ENCODE measurements around the gene CEP112.

DNA sequence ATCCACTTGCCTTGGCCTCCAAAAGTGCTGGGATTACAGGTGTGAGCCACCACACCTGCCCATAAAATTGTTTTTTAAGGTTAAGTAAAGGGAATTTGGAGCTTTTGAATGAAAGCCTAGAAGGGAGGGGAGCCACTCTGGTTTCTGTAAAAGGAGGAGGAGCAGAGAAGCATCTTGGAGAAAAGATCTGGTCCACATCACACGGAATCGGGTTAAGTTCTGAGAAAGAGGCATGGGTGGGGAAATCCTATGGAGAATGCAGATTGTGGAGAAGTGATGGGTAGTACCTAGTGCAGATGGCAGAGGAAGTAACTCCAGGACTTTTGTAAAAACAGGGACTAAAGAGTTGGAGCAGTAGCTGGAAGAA, 18.3 kb upstream of the CEP112 start:
- TF ChIP-seq, protein P1, sequence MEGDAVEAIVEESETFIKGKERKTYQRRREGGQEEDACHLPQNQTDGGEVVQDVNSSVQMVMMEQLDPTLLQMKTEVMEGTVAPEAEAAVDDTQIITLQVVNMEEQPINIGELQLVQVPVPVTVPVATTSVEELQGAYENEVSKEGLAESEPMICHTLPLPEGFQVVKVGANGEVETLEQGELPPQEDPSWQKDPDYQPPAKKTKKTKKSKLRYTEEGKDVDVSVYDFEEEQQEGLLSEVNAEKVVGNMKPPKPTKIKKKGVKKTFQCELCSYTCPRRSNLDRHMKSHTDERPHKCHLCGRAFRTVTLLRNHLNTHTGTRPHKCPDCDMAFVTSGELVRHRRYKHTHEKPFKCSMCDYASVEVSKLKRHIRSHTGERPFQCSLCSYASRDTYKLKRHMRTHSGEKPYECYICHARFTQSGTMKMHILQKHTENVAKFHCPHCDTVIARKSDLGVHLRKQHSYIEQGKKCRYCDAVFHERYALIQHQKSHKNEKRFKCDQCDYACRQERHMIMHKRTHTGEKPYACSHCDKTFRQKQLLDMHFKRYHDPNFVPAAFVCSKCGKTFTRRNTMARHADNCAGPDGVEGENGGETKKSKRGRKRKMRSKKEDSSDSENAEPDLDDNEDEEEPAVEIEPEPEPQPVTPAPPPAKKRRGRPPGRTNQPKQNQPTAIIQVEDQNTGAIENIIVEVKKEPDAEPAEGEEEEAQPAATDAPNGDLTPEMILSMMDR (IDR thresholded peaks at IDR 0.05; ENCODE audit: poor library complexity, severe bottlenecking): no peak
- TF ChIP-seq EZH2 (IDR thresholded peaks at IDR 0.05; ENCODE audit: borderline replicate concordance, insufficient read depth, low read length, poor library complexity, severe bottlenecking): no peak
- TF ChIP-seq TAF1 (IDR thresholded peaks at IDR 0.05; ENCODE audit: low read depth): no peak
- TF ChIP-seq RAD21 (conservative IDR thresholded peaks at IDR 0.05): no peak
- TF ChIP-seq, protein P2, sequence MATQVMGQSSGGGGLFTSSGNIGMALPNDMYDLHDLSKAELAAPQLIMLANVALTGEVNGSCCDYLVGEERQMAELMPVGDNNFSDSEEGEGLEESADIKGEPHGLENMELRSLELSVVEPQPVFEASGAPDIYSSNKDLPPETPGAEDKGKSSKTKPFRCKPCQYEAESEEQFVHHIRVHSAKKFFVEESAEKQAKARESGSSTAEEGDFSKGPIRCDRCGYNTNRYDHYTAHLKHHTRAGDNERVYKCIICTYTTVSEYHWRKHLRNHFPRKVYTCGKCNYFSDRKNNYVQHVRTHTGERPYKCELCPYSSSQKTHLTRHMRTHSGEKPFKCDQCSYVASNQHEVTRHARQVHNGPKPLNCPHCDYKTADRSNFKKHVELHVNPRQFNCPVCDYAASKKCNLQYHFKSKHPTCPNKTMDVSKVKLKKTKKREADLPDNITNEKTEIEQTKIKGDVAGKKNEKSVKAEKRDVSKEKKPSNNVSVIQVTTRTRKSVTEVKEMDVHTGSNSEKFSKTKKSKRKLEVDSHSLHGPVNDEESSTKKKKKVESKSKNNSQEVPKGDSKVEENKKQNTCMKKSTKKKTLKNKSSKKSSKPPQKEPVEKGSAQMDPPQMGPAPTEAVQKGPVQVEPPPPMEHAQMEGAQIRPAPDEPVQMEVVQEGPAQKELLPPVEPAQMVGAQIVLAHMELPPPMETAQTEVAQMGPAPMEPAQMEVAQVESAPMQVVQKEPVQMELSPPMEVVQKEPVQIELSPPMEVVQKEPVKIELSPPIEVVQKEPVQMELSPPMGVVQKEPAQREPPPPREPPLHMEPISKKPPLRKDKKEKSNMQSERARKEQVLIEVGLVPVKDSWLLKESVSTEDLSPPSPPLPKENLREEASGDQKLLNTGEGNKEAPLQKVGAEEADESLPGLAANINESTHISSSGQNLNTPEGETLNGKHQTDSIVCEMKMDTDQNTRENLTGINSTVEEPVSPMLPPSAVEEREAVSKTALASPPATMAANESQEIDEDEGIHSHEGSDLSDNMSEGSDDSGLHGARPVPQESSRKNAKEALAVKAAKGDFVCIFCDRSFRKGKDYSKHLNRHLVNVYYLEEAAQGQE (IDR thresholded peaks at IDR 0.05; ENCODE audit: borderline replicate concordance): no peak

All from neural cell (in vitro differentiated cells).